Spleen (tissue), 11 donors: ENCODE data around the gene CNPY1. TPM values are rescaled to one million over a fixed set of nuclear protein-coding genes. Genes with fewer than 3 reads are reported as not detected.
A peak's percentile ranks its signal among the peaks of the same experiment; 100 is the strongest.

Source experiments
- DNase-seq: peaks from one replicate; pipeline ENCODE4 v3.0.0-alpha.2; 2020
- H3K27ac ChIP-seq, 8 donors: fragments of 200-600 bp; sonication (generic) in 7 of 8; 1 replicate in 4 of 8; 2 replicates in 4 of 8; pipeline versions ENCODE4 v1.5.0 to v1.8.0; 2016 to 2021; ENCODE audit warnings: inconsistent platforms in 4 of 8, mild to moderate bottlenecking in 4 of 8, moderate library complexity in 1 of 8
- H3K27me3 ChIP-seq, 7 donors: fragments of 200-600 bp; sonication (generic) in 6 of 7; replicated peaks in 1 of 7; 1 replicate in 4 of 7; 2 replicates in 3 of 7; pipeline versions ENCODE4 v1.5.0 to v1.8.0; 2016 to 2021; ENCODE audit warnings: inconsistent platforms in 3 of 7, mild to moderate bottlenecking in 1 of 7
- H3K36me3 ChIP-seq, 6 donors: fragments of 200-600 bp; sonication (generic) in 5 of 6; 1 replicate in 4 of 6; 2 replicates in 2 of 6; pipeline versions ENCODE4 v1.5.0 to v1.8.0; 2016 to 2021; ENCODE audit warnings: inconsistent platforms in 2 of 6
- H3K4me1 ChIP-seq, 6 donors: fragments of 200-600 bp; sonication (generic) in 5 of 6; 1 replicate in 3 of 6; 2 replicates in 3 of 6; pipeline versions ENCODE4 v1.5.0 to v1.8.0; 2016 to 2021; ENCODE audit warnings: inconsistent platforms in 3 of 6
- H3K4me3 ChIP-seq, 8 donors: fragments of 200-600 bp; sonication (generic) in 7 of 8; 1 replicate in 4 of 8; 2 replicates in 4 of 8; pipeline versions ENCODE4 v1.5.0 to v1.8.0; 2016 to 2021; ENCODE audit warnings: inconsistent platforms in 4 of 8, mild to moderate bottlenecking in 4 of 8, moderate library complexity in 2 of 8
- H3K9me3 ChIP-seq, 8 donors: fragments of 200-600 bp; sonication (generic) in 7 of 8; 1 replicate in 4 of 8; 2 replicates in 4 of 8; pipeline versions ENCODE4 v1.5.0 to v1.8.0; 2016 to 2021; ENCODE audit warnings: inconsistent platforms in 4 of 8
- CTCF ChIP-seq, 11 experiments: fragments of 200-600 bp in 7 of 11; fragments of 450-650 bp in 4 of 11; sonication (generic) in 4 of 11; IDR thresholded peaks in 8 of 11; conservative IDR thresholded peaks in 3 of 11; 1 replicate in 7 of 11; 2 replicates in 4 of 11; pipeline versions ENCODE4 v1.4.0 to v1.8.0; 2016 to 2021; ENCODE audit warnings: antibody characterized with exemption in 11 of 11, inconsistent platforms in 4 of 11, mild to moderate bottlenecking in 1 of 11
- POLR2A ChIP-seq, 3 donors: fragments of 450-650 bp; IDR thresholded peaks; one replicate each; pipeline ENCODE4 v1.5.1; 2017; ENCODE audit warnings: antibody characterized with exemption in 3 of 3, mild to moderate bottlenecking in 1 of 3
- POLR2AphosphoS5 ChIP-seq, 3 donors: sonication (generic); formaldehyde crosslinking; IDR thresholded peaks; one replicate each; pipeline ENCODE4 v1.5.1; 2017; ENCODE audit warnings: antibody characterized with exemption in 3 of 3
- WGBS, 5 donors: extraction: QIAGEN DNeasy Blood & Tissue Kit in 3 of 5; methylation state at CpG; one replicate each; pipeline versions ENCODE4 v1.1.5 to v1.1.7; 2013 to 2018; 5-methylcytosine and 5-hydroxymethylcytosine counted together
- intact Hi-C: fragments of 100-400 bp; cut with DNase I; formaldehyde crosslinking; loops from one replicate; pipeline ENCODE4 v1.15.0; 2023; ENCODE audit warnings: low total_unique reads
- polyA plus RNA-seq, 3 donors: library from polyadenylated mRNA; stranded (reverse); fragments of 200-250 nt; gene quantifications; one replicate each; pipeline ENCODE4 v1.2.1, GENCODE V29; 2013
- total RNA-seq, 7 donors: library from RNA; depleted of rRNA in 3 of 7; stranded (reverse); fragments of >200 nt in 3 of 7; fragmentation: NEBNext Ultra II Directional in 4 of 7; extraction: Animal tissue kit (Norgen Biotek cat#: 25700) in 4 of 7; gene quantifications; one replicate each; pipeline versions ENCODE4 v1.1.0 to v1.2.1, GENCODE V29; 2016 to 2021
- donor health status: healthy with polysubstance abuse.
- donor health status: DM: no; HTN: no; CAD: no; lungs with moderate emphysema.
- donor health status: DM: no; HTN: no; CAD: no.
- donor health status: Bipolar disorder and iron deficiency.
- donor health status: healthy.
- donor health status: DM: no; HTN: no; CAD: no.
- donor health status: DM: yes; HTN: yes; CAD: no.

CNPY1 gene
- total and polyA plus RNA-seq, 10 donors = not detected

GRCh38 chr7:155585532-155585895 is 39.2 kb upstream of the CNPY1 start:
- TF ChIP-seq POLR2AphosphoS5 (IDR thresholded peaks at IDR 0.05) (no peak), POLR2A (IDR thresholded peaks at IDR 0.05) (no peak), CTCF (IDR thresholded peaks at IDR 0.05 in 8 of 11, conservative IDR thresholded peaks at IDR 0.05 in 3 of 11) (no peak)
- intact Hi-C loops = no loop called here
- no peak for DNase-seq
- Histone ChIP-seq H3K27ac (no peak overlapping the region), H3K27me3 (peaks cover 0 to 35% (median 0%) of the 10 kb centered on the region in 7 donors), H3K4me3 (no peak overlapping the region), H3K4me1 (peaks cover 0 to 24% (median 4%) of the 10 kb centered on the region in 6 donors), H3K9me3 (no peaks in the 10 kb centered on the region), H3K36me3 (no peaks in the 10 kb centered on the region)
- WGBS, 5 donors = 81 to 84% (median 82%) methylated on average over 8 of the region's 8 CpGs

GRCh38 chr7:155584763-155585531 is 38.6 kb upstream of the CNPY1 start:
- 33 to 52% (median 44%) methylated on average over 14 to 17 of the region's 17 CpGs for WGBS, 5 donors
- H3K4me3 ChIP-seq = no peak overlapping the region
- no peaks in the 10 kb centered on the region for H3K36me3 ChIP-seq
- peaks cover 0 to 20% (median 2%) of the 10 kb centered on the region in 6 donors for H3K4me1 ChIP-seq
- H3K9me3 ChIP-seq = no peaks in the 10 kb centered on the region
- H3K27me3 ChIP-seq = peaks cover 0 to 32% (median 0%) of the 10 kb centered on the region in 7 donors
- no peak for DNase-seq
- intact Hi-C loops = no loop called here
- no peak overlapping the region for H3K27ac ChIP-seq
- TF ChIP-seq CTCF (IDR thresholded peaks at IDR 0.05 in 8 of 11, conservative IDR thresholded peaks at IDR 0.05 in 3 of 11) = no peak
- TF ChIP-seq POLR2AphosphoS5 (IDR thresholded peaks at IDR 0.05) = no peak
- TF ChIP-seq POLR2A (IDR thresholded peaks at IDR 0.05) = no peak

GRCh38 chr7:155584261-155584660 is 37.9 kb upstream of the CNPY1 start:
- Histone ChIP-seq H3K4me3 (no peak overlapping the region), H3K27ac (no peak overlapping the region), H3K27me3 (peaks cover 0 to 29% (median 0%) of the 10 kb centered on the region in 7 donors), H3K36me3 (no peaks in the 10 kb centered on the region), H3K4me1 (peaks cover 0 to 13% (median 2%) of the 10 kb centered on the region in 6 donors), H3K9me3 (no peaks in the 10 kb centered on the region)
- no peak for TF ChIP-seq POLR2A (IDR thresholded peaks at IDR 0.05)
- TF ChIP-seq CTCF (IDR thresholded peaks at IDR 0.05 in 8 of 11, conservative IDR thresholded peaks at IDR 0.05 in 3 of 11) = no peak
- TF ChIP-seq POLR2AphosphoS5 (IDR thresholded peaks at IDR 0.05) = no peak
- intact Hi-C loops = no loop called here
- 69 to 92% (median 87%) methylated on average over 5 to 7 of the region's 7 CpGs for WGBS, 5 donors
- DNase-seq = no peak

- TF ChIP-seq POLR2A (IDR thresholded peaks at IDR 0.05) (no peak), CTCF (IDR thresholded peaks at IDR 0.05 in 8 of 11, conservative IDR thresholded peaks at IDR 0.05 in 3 of 11) (no peak), POLR2AphosphoS5 (IDR thresholded peaks at IDR 0.05) (no peak)
- Histone ChIP-seq H3K4me3 (no peak overlapping the region), H3K27me3 (peaks cover 0 to 25% (median 0%) of the 10 kb centered on the region in 7 donors), H3K4me1 (peaks cover 0 to 12% (median 2%) of the 10 kb centered on the region in 6 donors), H3K9me3 (no peaks in the 10 kb centered on the region), H3K36me3 (no peaks in the 10 kb centered on the region), H3K27ac (no peak overlapping the region)
- 74 to 91% (median 87%) methylated on average over 2 to 3 of the region's 3 CpGs for WGBS, 5 donors
- DNase-seq = peak; percentile 41
- intact Hi-C loops = no loop called here
These were observed 37.3 kb upstream of the CNPY1 start for GRCh38 chr7:155583636-155584035.
